Stimulated activated CD4-positive, alpha-beta T cell treated with anti-CD3 and anti-CD28 coated beads, TNF-alpha, amount 100 ng/mL, for 24 hours (primary cell): ENCODE measurements around the gene MAN1B1.
"Not testable (repeated sequence)": the region's sequence is repeated elsewhere in the genome, so short reads cannot be mapped to it uniquely, and the experiment has no call there.

ENCODE experiments used
- DNase-seq, 3 experiments: peaks; one replicate each; pipeline ENCODE4 v3.0.0-alpha.2; 2020; ENCODE audit warnings: low read depth in 3 of 3

MAN1B1 gene

DNA sequence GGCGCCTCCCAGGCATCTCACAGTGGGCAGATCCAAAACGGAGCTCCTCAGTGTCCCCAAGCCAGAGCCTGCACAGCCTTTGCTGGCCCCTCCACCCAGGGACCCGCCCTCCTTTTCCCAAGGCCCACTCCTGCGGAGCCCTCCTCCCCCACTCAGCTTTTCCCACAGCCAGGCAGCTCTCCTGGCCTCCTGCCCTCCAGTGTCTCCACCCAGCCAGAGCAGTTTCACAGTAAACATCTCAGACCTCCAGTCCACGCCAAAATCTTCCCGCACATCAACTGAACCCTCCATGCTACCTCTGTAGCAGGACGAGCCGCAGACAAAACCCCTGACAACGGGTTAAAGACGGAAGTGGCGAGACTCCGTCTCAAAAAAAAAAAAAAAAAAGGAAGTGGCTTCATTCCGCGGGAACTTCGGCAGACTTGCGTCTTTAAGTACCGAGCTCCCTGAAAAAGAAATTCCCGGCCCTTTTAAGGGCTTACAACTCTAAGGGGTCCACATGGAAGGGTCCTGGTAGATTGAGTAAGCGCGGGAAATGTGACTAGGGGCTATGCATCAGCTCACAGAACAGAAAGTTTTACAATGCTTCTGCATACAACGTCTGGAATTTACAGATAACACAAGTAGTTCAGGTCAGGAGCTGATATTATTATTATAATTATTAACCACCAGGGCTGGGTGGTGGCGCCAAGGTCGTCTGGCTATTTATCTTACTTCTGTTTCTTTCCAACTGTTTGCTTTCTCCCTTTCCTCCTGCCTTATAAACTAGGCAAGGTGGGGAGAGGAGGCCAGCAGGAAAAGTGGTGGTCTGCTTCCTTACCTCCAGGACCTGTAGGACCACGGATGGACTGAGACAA lies 40.7 kb downstream of the MAN1B1 start:
- no peak for DNase-seq

DNA sequence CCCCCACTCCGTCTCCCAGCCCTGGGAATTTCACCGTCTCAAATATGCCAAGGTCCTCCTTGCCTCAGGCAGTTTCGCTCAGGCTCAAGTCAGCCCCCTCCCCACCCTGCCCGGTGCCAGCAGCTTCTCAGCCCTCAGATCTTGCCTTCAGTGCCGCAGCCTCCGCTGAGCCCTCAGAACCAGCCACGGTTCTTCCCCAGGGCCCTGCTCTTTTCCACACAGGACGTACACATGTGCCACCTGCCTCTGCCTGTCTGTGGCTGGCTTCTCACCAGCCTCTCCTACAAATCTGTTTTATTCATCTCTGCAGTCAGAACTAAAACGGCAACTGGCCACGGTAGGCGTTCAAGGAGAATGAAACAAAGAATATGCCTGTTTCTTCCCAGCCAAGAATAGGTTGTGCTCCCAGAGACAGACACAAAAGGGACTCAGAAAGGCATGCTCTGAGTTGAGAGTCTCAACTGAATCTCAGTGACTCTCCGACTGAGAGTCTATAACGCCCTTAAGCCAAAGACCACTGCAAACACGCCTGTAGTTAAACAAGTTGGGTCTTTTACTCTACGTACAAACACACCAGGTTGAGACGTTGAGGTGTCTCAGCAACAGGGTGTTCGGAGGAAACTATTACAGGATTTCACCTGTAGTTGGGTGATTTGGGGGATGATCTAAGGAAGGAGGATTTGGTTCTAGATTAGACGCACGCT lies 41.5 kb downstream of the MAN1B1 start:
- DNase-seq = peak in 1 of 3 experiments; percentile 45

DNA sequence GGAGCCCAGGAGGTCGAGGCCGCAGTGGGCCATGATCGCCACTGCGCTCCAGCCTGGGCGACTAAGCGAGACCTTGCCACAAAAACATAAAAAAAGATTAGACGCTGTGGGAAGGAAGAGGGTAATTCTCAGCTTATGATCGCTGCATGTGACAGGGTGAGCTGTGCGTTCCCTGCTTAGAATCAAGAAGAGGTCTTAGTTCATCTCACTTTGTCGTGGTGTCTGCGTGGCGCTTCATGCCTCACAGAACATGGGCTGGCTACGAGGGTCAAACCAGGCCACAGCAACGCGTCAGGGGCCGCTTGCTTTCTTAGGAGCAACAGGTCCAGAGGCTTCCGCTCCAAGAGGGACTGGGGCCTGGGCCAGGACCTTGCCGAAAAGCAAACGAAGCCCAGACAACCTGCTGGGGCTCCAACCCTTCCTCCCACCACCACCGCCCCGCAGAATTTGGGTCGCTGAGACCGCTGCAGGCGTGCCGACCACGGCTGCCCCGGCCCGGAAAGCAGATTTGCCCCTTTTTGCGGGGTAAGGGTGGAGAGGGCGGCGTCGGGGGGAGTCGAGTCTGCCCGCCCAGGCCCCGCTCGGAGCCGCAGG lies 42.2 kb downstream of the MAN1B1 start:
- DNase-seq = no peak

GRCh38 chr9:137129456-137130175 lies 42.8 kb downstream of the MAN1B1 start:
- peak; percentile 78 to 90 (median 84) for DNase-seq

GRCh38 chr9:137130176-137130755 lies 43.5 kb downstream of the MAN1B1 start:
- no peak for DNase-seq

GRCh38 chr9:137134191-137134590 lies 47.4 kb downstream of the MAN1B1 start:
- DNase-seq = no peak

GRCh38 chr9:137135154-137135553 lies 48.4 kb downstream of the MAN1B1 start:
- not testable (repeated sequence) for DNase-seq

GRCh38 chr9:137136261-137136880 lies 49.6 kb downstream of the MAN1B1 start:
- no peak for DNase-seq

DNA sequence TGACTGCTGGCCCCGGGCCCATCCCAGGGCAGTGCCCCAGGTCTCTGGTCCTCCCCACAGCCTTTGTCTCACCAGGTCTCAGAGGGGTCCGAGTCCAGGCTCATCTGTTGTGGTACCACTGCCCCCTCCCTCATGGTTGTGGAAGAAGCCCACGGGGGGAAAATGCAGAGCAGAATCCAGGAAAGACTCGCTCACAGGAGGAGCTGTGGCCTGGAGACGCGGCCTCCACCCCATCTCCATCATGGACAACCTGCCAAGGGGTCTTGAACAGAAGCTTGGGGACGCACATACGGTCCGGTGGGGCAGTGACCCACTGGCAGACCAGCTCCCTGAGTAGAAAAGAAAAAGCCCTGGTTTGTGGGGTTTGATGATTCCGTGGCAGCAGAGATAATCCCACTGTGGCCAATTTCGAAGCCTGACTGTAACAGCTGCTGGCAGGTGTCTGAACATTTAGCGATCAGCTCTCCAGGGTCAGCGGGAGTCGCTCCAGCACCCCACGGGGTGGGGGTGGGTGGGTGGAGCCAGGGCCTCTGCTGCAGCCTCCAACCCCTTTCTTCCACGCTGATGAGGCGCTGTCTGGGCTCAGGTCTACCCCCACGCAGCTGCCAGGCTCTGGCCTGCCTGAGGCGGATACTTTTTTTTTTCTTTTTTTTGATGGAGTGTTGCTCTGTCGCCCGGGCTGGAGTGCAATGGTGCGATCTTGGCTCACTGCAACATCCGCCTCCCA lies 50.3 kb downstream of the MAN1B1 start:
- no peak for DNase-seq

DNA sequence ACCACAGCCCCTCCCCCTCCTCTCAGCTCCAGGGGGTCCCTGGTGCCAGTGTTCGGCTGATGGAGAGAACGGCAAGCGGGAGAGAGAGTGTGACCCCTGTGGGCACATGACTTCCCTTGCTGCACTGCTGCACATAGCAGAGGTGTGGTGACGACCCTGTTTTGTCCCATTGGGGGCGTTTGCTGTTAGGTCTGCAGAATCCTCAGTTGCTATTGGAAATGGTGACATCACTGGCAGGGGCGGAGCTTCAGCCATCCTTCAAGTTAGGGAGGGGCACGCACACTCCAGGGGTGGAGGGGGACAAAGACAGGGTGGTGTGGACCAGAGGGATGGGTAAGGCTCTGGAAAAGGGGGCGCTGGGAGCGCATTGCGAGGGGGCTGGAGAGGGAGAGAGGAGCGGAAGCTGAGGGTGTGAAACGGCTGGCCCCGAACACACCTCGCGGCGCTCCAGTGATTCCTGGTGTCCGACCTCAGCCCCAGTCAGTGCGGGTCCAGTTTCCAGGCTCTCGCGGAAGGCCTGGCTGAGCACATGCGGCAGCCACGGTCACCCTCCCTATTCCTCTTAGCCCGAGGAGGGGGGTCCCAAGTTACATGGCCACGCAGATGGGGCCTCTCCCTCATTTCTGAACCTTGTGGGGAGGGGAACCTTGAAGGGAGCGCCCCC lies 51.4 kb downstream of the MAN1B1 start:
- DNase-seq = no peak

GRCh38 chr9:137138722-137139467 lies 52.1 kb downstream of the MAN1B1 start, which contains the start of gene GRIN1:
GRIN1 (plus strand) TSS chr9:137139154; CDS start chr9:137139487, 333 bp downstream.
- DNase-seq = no peak

DNA sequence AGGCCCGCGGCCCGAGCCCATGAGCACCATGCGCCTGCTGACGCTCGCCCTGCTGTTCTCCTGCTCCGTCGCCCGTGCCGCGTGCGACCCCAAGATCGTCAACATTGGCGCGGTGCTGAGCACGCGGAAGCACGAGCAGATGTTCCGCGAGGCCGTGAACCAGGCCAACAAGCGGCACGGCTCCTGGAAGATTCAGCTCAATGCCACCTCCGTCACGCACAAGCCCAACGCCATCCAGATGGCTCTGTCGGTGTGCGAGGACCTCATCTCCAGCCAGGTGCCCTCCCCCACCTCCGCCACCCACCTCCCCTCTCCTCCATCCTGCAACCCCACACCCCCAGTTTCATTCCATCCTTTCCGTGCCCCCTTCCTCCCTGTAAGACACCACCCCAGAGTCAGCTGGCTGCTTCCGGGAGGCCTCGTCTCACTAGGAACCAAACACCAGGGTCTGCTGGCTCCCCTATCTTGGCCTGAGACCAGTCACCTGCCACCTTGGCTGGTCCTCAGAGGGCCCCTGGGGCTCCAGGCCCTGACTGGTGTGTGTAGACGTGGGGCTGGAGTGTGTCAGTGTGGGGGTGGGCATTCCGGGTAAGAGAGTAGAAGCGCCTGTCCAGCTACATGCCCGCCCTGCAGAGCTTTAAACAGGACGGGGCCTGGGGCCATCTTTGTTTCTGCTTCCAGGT lies 52.8 kb downstream of the MAN1B1 start:
- DNase-seq = no peak

- DNase-seq = no peak
These were observed 53.6 kb downstream of the MAN1B1 start for GRCh38 chr9:137140151-137141012.

- no peak for DNase-seq
These were observed 54.4 kb downstream of the MAN1B1 start for GRCh38 chr9:137141050-137141810.

GRCh38 chr9:137141976-137142936 lies 55.5 kb downstream of the MAN1B1 start:
- DNase-seq = no peak

GRCh38 chr9:137143459-137143858 lies 56.7 kb downstream of the MAN1B1 start:
- DNase-seq = no peak
